Midbrain (tissue), 1 donor: ENCODE measurements around the gene NADK.
"Not testable (repeated sequence)": the region's sequence is repeated elsewhere in the genome, so short reads cannot be mapped to it uniquely, and the experiment has no call there.

ENCODE experiments used
- DNase-seq: peaks from one replicate; lab custom pipeline; 2025; lab: John Stamatoyannopoulos, UW

NADK gene

GRCh38 chr1:1704284-1704957, 73.8 kb downstream of the NADK start:
- not testable (repeated sequence) for DNase-seq

DNA sequence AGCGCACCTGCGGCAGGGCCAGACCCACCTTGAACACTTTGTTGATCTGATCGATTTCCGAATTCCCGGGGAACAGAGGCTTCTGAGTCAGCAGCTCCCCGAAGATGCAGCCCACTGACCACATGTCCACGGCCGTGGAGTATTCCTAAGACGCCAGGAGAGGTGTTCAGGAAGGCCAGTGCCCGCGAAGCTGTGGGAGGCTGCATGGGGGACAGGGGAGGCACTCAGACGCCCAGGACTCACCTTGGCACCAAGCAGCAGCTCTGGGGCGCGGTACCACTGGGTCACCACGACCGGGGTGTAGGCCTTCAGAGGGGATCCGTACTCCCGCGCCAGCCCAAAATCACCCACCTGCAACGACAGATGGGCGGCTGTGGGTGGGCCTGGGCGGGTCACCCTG, 74.5 kb downstream of the NADK start:
- no peak for DNase-seq

- DNase-seq = not testable (repeated sequence)
Observed at GRCh38 chr1:1702506-1702905, 75.8 kb downstream of the NADK start.
